Smooth muscle cell of the brain vasculature (primary cell): ENCODE data around the gene PLXDC2.

ENCODE experiments used
- DNase-seq: peaks from one replicate; pipeline ENCODE4 v3.0.0-alpha.2; 2012; ENCODE audit warnings: low read depth, low spot score

Gene PLXDC2

GRCh38 chr10:19815731-19816410, 361 bp upstream of the PLXDC2 start:
- no peak for DNase-seq

GRCh38 chr10:19817231-19817933, 1.1 kb downstream of the PLXDC2 start:
- DNase-seq, result no peak

GRCh38 chr10:19818876-19819275, 2.6 kb downstream of the PLXDC2 start:
- no peak for DNase-seq

GRCh38 chr10:19819419-19820033, 3.3 kb downstream of the PLXDC2 start:
- no peak for DNase-seq

GRCh38 chr10:19824381-19825342, 8.4 kb downstream of the PLXDC2 start:
- no peak for DNase-seq

GRCh38 chr10:19825700-19826099, 9.5 kb downstream of the PLXDC2 start:
- no peak for DNase-seq

GRCh38 chr10:19826712-19827111, 10.5 kb downstream of the PLXDC2 start:
- DNase-seq, result no peak

- DNase-seq, result no peak
These were observed 12.2 kb downstream of the PLXDC2 start for GRCh38 chr10:19828278-19829049.

- DNase-seq, result no peak
These were observed 16.5 kb downstream of the PLXDC2 start for GRCh38 chr10:19832699-19833098.

GRCh38 chr10:19833170-19833824, 17.1 kb downstream of the PLXDC2 start:
- no peak for DNase-seq

- DNase-seq, result no peak
These were observed 19.7 kb downstream of the PLXDC2 start for GRCh38 chr10:19835952-19836351.

- no peak for DNase-seq
These were observed 22.9 kb downstream of the PLXDC2 start for GRCh38 chr10:19839090-19839489.

- DNase-seq, result no peak
These were observed 23.3 kb downstream of the PLXDC2 start for GRCh38 chr10:19839552-19839951.

GRCh38 chr10:19840776-19841175, 24.5 kb downstream of the PLXDC2 start:
- no peak for DNase-seq

GRCh38 chr10:19843487-19843886, 27.3 kb downstream of the PLXDC2 start:
- DNase-seq, result no peak

GRCh38 chr10:19845503-19846368, 29.5 kb downstream of the PLXDC2 start:
- DNase-seq, result no peak

- DNase-seq, result no peak
These were observed 31.1 kb downstream of the PLXDC2 start for GRCh38 chr10:19847321-19847720.

GRCh38 chr10:19848226-19848985, 32.2 kb downstream of the PLXDC2 start:
- no peak for DNase-seq

GRCh38 chr10:19853831-19854230, 37.6 kb downstream of the PLXDC2 start:
- DNase-seq, result no peak
